ENCODE results near the gene FAR1.

The FAR1 gene

GRCh38 chr11:13669544-13670488, 1.3 kb downstream of the FAR1 start:
- DNase-seq (ENCODE audit: extremely low read depth, low read depth): no peak
- H3K4me3 ChIP-seq (replicated peaks; ENCODE audit: low read depth, low read length): peak overlapping the region; percentile 81
- no peak for TF ChIP-seq CTCF (IDR thresholded peaks at IDR 0.05; ENCODE audit: low read depth, low read length, missing control alignments)

- DNase-seq (ENCODE audit: extremely low read depth, low read depth): no peak
- TF ChIP-seq CTCF (IDR thresholded peaks at IDR 0.05; ENCODE audit: low read depth, low read length, missing control alignments): no peak
Observed at GRCh38 chr11:13672576-13673210, 4.2 kb downstream of the FAR1 start.

GRCh38 chr11:13674799-13675509, 6.5 kb downstream of the FAR1 start:
- no peak overlapping the region for H3K4me3 ChIP-seq (replicated peaks; ENCODE audit: low read depth, low read length)
- no peak for TF ChIP-seq CTCF (IDR thresholded peaks at IDR 0.05; ENCODE audit: low read depth, low read length, missing control alignments)
- no peak for DNase-seq (ENCODE audit: extremely low read depth, low read depth)

More at GRCh38 chr11:13672576-13673210, 4.2 kb downstream of the FAR1 start:
- no peak overlapping the region for H3K4me3 ChIP-seq (replicated peaks; ENCODE audit: low read depth, low read length)

- TF ChIP-seq CTCF (IDR thresholded peaks at IDR 0.05; ENCODE audit: low read depth, low read length, missing control alignments): no peak
Observed at GRCh38 chr11:13676576-13676975, 8.1 kb downstream of the FAR1 start.

GRCh38 chr11:13679768-13680167, 11.3 kb downstream of the FAR1 start:
- DNase-seq (ENCODE audit: extremely low read depth, low read depth): no peak

More at GRCh38 chr11:13676576-13676975, 8.1 kb downstream of the FAR1 start:
- H3K4me3 ChIP-seq (replicated peaks; ENCODE audit: low read depth, low read length): no peak overlapping the region
- DNase-seq (ENCODE audit: extremely low read depth, low read depth): no peak

More at GRCh38 chr11:13679768-13680167, 11.3 kb downstream of the FAR1 start:
- H3K4me3 ChIP-seq (replicated peaks; ENCODE audit: low read depth, low read length): no peak overlapping the region
- TF ChIP-seq CTCF (IDR thresholded peaks at IDR 0.05; ENCODE audit: low read depth, low read length, missing control alignments): no peak
